ENCODE results near the gene NEFH. TPM values are rescaled to one million over a fixed set of nuclear protein-coding genes. Genes with fewer than 3 reads are reported as not detected.

Gene NEFH
- total RNA-seq, 1 experiment from 2014 or later: 5.7 TPM

DNA sequence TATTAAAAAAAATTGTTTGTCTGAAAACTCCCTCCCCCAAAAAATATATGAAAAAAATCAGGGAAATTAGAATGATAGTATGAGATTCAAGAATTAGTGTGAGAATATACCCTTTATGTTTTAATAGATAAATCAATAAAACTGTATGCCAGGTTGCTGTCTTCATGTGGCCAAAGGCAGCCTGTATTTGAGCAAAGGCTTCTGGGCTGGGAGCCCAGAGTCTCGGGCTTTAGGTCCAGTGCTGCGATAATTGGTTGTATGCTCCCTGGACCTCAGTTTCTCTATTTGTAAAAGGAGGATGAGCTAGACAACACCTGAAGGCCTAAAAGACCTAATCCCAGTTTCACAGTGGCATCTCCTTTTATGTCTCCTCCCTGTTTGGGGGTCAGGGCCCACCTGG lies 43.7 kb downstream of the NEFH start:
- Histone ChIP-seq H3K56ac (ENCODE audit: insufficient read length, low read depth, low read length) (no peak overlapping the region), H3T11ph (ENCODE audit: low read length) (no peak overlapping the region), H3K27ac (ENCODE audit: insufficient read length, low read depth, low read length) (no peak overlapping the region), H3K23me2 (ENCODE audit: insufficient read length, low read depth, low read length, poor library complexity, severe bottlenecking) (no peaks in the 10 kb centered on the region), H3K4me2 (ENCODE audit: insufficient read depth, insufficient read length, low read length) (no peak overlapping the region), H3K79me2 (ENCODE audit: insufficient read depth, low read length) (no peaks in the 10 kb centered on the region), H2BK12ac (ENCODE audit: insufficient read length, low read depth, low read length) (no peak overlapping the region), H3K27me3 (ENCODE audit: insufficient read depth, low read length) (no peaks in the 10 kb centered on the region), H3K4me1 (ENCODE audit: insufficient read depth, low read length) (no peaks in the 10 kb centered on the region), H3K18ac (ENCODE audit: insufficient read length, low read depth, low read length) (no peak overlapping the region), H2BK120ac (ENCODE audit: low read depth, low read length, poor library complexity, severe bottlenecking) (no peak overlapping the region), H3K9me3 (ENCODE audit: control insufficient read depth, low read depth, low read length) (no peaks in the 10 kb centered on the region), H4K20me1 (ENCODE audit: control insufficient read depth, insufficient read depth, insufficient read length) (no peaks in the 10 kb centered on the region), H4K5ac (ENCODE audit: insufficient read length, low read depth, low read length) (no peak overlapping the region), H3K4ac (ENCODE audit: low read depth, low read length) (no peak overlapping the region), H2BK15ac (ENCODE audit: low read depth, low read length) (no peak overlapping the region), H3K14ac (ENCODE audit: insufficient read depth, low read length) (no peak overlapping the region), H4K91ac (ENCODE audit: insufficient read length, low read depth, low read length) (no peak overlapping the region), H2AFZ (ENCODE audit: low read length) (no peak overlapping the region), H2BK20ac (ENCODE audit: low read depth, low read length, poor library complexity, severe bottlenecking) (no peak overlapping the region), H3K79me1 (ENCODE audit: insufficient read depth, low read depth, low read length, poor library complexity, severe bottlenecking) (no peaks in the 10 kb centered on the region), H2BK5ac (ENCODE audit: insufficient read length, low read length) (no peak overlapping the region), H4K8ac (replicated peaks; ENCODE audit: insufficient read length, low read depth, low read length) (no peak overlapping the region), H3K23ac (ENCODE audit: insufficient read length, low read depth, low read length) (no peak overlapping the region), H2AK5ac (ENCODE audit: insufficient read length, low read length) (no peak overlapping the region), H3K9ac (ENCODE audit: extremely low read depth, insufficient read length, low read length) (no peak overlapping the region)
- TF ChIP-seq, protein P1, sequence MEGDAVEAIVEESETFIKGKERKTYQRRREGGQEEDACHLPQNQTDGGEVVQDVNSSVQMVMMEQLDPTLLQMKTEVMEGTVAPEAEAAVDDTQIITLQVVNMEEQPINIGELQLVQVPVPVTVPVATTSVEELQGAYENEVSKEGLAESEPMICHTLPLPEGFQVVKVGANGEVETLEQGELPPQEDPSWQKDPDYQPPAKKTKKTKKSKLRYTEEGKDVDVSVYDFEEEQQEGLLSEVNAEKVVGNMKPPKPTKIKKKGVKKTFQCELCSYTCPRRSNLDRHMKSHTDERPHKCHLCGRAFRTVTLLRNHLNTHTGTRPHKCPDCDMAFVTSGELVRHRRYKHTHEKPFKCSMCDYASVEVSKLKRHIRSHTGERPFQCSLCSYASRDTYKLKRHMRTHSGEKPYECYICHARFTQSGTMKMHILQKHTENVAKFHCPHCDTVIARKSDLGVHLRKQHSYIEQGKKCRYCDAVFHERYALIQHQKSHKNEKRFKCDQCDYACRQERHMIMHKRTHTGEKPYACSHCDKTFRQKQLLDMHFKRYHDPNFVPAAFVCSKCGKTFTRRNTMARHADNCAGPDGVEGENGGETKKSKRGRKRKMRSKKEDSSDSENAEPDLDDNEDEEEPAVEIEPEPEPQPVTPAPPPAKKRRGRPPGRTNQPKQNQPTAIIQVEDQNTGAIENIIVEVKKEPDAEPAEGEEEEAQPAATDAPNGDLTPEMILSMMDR (conservative IDR thresholded peaks at IDR 0.05): no peak
- Mint-ChIP-seq H3K36me3 (ENCODE audit: insufficient read depth in 1 of 3, low read depth in 3 of 3) (peaks cover 37 to 87% (median 86%) of the 10 kb centered on the region in 3 experiments; a peak in 6 of 7 replicates), H3K27ac (no peak overlapping the region), H3K27me3 (ENCODE audit: low read depth) (no peaks in the 10 kb centered on the region), H3K9me3 (no peaks in the 10 kb centered on the region), H3K4me3 (no peak overlapping the region), H3K4me1 (no peaks in the 10 kb centered on the region)
- WGBS (ENCODE audit: extremely low coverage, insufficient read length, low lambda C conversion rate): no CpG with 5 or more reads among the region's 2 CpGs
- DNase-seq: no peak
